Left ventricle myocardium inferior (tissue), 1 donor: Measurements from ENCODE around the gene ERMP1. TPM values are rescaled to one million over a fixed set of nuclear protein-coding genes. Genes with fewer than 3 reads are reported as not detected.

Source experiments
- DNase-seq: peaks from one replicate; pipeline ENCODE4 v3.0.0-alpha.2; 2020
- H3K27ac ChIP-seq: fragments of 200-600 bp; replicated peaks from 2 replicates; pipeline ENCODE4 v1.8.0; 2021
- H3K27me3 ChIP-seq: fragments of 200-600 bp; 2 replicates; pipeline ENCODE4 v1.8.0; 2021; ENCODE audit warnings: low read depth
- H3K36me3 ChIP-seq: fragments of 200-600 bp; 2 replicates; pipeline ENCODE4 v1.8.0; 2021
- H3K4me1 ChIP-seq: fragments of 200-600 bp; 2 replicates; pipeline ENCODE4 v1.8.0; 2021
- H3K4me3 ChIP-seq: fragments of 200-600 bp; 2 replicates; pipeline ENCODE4 v1.8.0; 2021; ENCODE audit warnings: mild to moderate bottlenecking, moderate library complexity
- H3K9me3 ChIP-seq: fragments of 200-600 bp; replicated peaks from 2 replicates; pipeline ENCODE4 v1.8.0; 2021
- intact Hi-C: fragments of 100-400 bp; cut with micrococcal nuclease; formaldehyde crosslinking; loops from one replicate; pipeline ENCODE4 v1.11.0; 2022
- total RNA-seq: library from RNA; stranded (reverse); fragmentation: NEBNext Ultra II Directional; extraction: Animal tissue kit (Norgen Biotek cat#: 25700); gene quantifications from one replicate; pipeline ENCODE4 v1.2.1, GENCODE V29; 2021
- TF ChIP-seq, protein P1 (sequence below): fragments of 200-600 bp; IDR thresholded peaks from 2 replicates; pipeline ENCODE4 v1.8.0; 2021; ENCODE audit warnings: antibody characterized with exemption, mild to moderate bottlenecking, borderline replicate concordance
- donor health status: DM: no; HTN: yes; CAD: no; lungs with severe emphysema.

ERMP1 gene
- total RNA-seq, 1 donor from 2014 or later: 23.9 TPM

- Histone ChIP-seq H3K27me3 (no peaks in the 10 kb centered on the region), H3K9me3 (no peaks in the 10 kb centered on the region), H3K27ac (no peak overlapping the region), H3K4me1 (no peaks in the 10 kb centered on the region), H3K4me3 (no peak overlapping the region), H3K36me3 (no peaks in the 10 kb centered on the region)
- TF ChIP-seq, protein P1, sequence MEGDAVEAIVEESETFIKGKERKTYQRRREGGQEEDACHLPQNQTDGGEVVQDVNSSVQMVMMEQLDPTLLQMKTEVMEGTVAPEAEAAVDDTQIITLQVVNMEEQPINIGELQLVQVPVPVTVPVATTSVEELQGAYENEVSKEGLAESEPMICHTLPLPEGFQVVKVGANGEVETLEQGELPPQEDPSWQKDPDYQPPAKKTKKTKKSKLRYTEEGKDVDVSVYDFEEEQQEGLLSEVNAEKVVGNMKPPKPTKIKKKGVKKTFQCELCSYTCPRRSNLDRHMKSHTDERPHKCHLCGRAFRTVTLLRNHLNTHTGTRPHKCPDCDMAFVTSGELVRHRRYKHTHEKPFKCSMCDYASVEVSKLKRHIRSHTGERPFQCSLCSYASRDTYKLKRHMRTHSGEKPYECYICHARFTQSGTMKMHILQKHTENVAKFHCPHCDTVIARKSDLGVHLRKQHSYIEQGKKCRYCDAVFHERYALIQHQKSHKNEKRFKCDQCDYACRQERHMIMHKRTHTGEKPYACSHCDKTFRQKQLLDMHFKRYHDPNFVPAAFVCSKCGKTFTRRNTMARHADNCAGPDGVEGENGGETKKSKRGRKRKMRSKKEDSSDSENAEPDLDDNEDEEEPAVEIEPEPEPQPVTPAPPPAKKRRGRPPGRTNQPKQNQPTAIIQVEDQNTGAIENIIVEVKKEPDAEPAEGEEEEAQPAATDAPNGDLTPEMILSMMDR: no peak
- no peak for DNase-seq
- intact Hi-C loops: no loop called here
These were observed 43.1 kb upstream of the ERMP1 start for GRCh38 chr9:5876026-5876425.

DNA sequence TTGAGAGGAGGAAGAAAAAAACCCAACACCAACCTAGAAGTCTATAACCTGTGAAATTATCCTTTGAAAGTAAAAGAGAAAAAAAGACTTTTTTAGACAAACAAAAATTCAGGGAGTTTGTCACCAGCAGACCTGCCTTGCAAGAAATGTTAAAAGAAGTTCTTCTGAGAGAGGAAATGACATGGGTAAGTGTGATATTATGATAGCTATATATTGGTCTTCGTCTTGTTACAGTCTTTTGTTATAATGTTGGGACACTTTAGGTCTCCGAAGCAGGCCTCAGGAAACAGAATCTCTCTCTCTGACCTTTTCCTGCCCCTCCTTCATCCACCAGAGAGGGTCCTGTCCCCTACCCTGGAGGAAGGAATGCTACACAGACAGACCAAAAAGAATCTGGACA lies 41.1 kb upstream of the ERMP1 start:
- Histone ChIP-seq H3K4me1 (peaks cover 6% of the 10 kb centered on the region), H3K4me3 (no peak overlapping the region), H3K27me3 (no peaks in the 10 kb centered on the region), H3K9me3 (no peaks in the 10 kb centered on the region), H3K36me3 (no peaks in the 10 kb centered on the region), H3K27ac (no peak overlapping the region)
- TF ChIP-seq, protein P1: no peak
- no peak for DNase-seq
- intact Hi-C loops: no loop called here

- no peak overlapping the region for H3K27ac ChIP-seq
- H3K27me3 ChIP-seq: no peaks in the 10 kb centered on the region
- H3K36me3 ChIP-seq: no peaks in the 10 kb centered on the region
- no peak overlapping the region for H3K4me3 ChIP-seq
- intact Hi-C loops: no loop called here
- no peak for DNase-seq
- TF ChIP-seq, protein P1: no peak
- H3K9me3 ChIP-seq: no peaks in the 10 kb centered on the region
- H3K4me1 ChIP-seq: peaks cover 6% of the 10 kb centered on the region
These were observed 40.5 kb upstream of the ERMP1 start for GRCh38 chr9:5873439-5873838.

DNA sequence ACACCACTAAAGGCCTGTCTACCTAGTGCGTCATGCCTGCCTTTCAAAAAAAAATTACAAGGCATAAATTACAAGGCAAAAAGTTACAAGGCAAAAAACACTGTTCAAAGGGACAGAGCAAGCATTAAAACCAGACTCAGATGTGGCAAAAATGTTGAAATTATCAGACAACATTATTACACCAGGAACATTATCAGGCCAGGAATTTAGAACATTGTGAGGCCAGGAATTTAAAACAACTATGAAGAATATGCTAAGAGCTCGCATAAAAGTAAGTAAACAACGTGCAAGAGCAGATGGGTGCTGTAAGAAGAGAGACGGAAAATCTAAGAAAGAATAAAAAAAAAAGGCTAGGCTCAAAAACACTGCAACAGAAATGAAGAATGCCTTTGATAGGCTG lies 39.6 kb upstream of the ERMP1 start:
- Histone ChIP-seq H3K36me3 (no peaks in the 10 kb centered on the region), H3K27me3 (no peaks in the 10 kb centered on the region), H3K9me3 (no peaks in the 10 kb centered on the region), H3K4me1 (peaks cover 6% of the 10 kb centered on the region), H3K27ac (no peak overlapping the region), H3K4me3 (no peak overlapping the region)
- TF ChIP-seq, protein P1: no peak
- intact Hi-C loops: no loop called here
- DNase-seq: no peak

GRCh38 chr9:5871785-5872184 lies 38.9 kb upstream of the ERMP1 start:
- TF ChIP-seq, protein P1: no peak
- Histone ChIP-seq H3K36me3 (no peaks in the 10 kb centered on the region), H3K4me3 (no peak overlapping the region), H3K4me1 (peaks cover 6% of the 10 kb centered on the region), H3K27ac (no peak overlapping the region), H3K27me3 (no peaks in the 10 kb centered on the region), H3K9me3 (no peaks in the 10 kb centered on the region)
- intact Hi-C loops: no loop called here
- no peak for DNase-seq

DNA sequence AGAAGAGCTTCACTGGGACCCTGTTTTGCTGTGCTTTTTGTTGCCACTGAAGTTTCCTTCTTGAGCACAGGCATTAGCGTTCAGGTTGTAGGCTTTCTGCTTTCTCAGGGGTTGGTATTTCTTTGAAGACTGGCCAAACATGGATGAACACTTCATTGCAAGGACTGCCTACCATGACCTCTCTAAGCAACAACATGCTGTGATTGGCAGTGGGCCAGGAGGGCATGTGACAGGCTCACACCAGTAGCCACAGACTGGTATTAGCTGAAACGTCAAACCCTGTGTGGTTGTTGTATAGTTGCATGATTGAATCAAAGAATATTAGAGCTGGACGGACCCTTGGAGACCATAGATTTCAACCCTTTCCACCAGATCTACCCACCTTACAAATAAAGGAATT lies 37.8 kb upstream of the ERMP1 start:
- no peaks in the 10 kb centered on the region for H3K9me3 ChIP-seq
- peak; percentile 23 for DNase-seq
- intact Hi-C loops: no loop called here
- no peak overlapping the region for H3K27ac ChIP-seq
- H3K27me3 ChIP-seq: no peaks in the 10 kb centered on the region
- H3K4me1 ChIP-seq: peaks cover 6% of the 10 kb centered on the region
- no peak overlapping the region for H3K4me3 ChIP-seq
- TF ChIP-seq, protein P1: no peak
- no peaks in the 10 kb centered on the region for H3K36me3 ChIP-seq
